Measurements from ENCODE around the gene TUBB4A. TPM values are rescaled to one million over a fixed set of nuclear protein-coding genes. Genes with fewer than 3 reads are reported as not detected.

The TUBB4A gene
- total RNA-seq, 1 donor from 2014 or later: 1.7 TPM

DNA sequence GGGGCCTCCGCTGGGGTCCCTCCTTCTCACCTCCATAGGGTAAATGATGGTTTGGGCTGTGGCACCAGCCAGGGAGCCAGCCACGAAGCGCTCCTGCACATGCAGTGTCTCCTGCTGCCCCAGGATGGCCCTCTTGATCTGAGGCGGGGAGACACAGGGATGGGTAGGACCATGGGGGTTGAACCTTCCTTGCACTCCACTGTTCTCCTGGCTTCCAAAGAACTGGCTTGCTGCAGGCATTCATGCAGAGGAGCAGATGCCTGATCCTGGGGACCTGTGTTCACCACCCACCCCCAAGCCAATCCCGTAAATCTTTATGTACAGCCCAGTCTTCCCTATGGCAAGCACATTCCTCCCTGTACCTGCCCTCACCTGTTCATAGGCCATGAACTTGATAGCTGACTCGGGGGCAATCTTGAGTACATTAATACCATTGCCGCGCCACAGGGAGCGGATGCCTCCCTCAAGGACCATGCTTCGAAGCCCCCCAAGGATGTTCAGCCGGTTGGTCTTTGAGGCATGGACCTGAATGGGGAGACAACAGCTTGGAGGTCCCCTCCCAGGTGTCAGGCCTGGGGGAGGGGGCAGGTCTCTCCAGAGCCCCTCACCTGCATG is 48.1 kb downstream of the TUBB4A start:
- H3K27me3 ChIP-seq (ENCODE audit: insufficient read depth, low read length): no peaks in the 10 kb centered on the region
- no peaks in the 10 kb centered on the region for H3K36me3 ChIP-seq (ENCODE audit: insufficient read depth, low read length)
- peaks cover 28% of the 10 kb centered on the region for H3K36me3 Mint-ChIP-seq (ENCODE audit: low read depth, unreplicated experiment)
- H3K4me3 Mint-ChIP-seq (ENCODE audit: unreplicated experiment): no peak overlapping the region
- no peak overlapping the region for H3K4me3 ChIP-seq (ENCODE audit: insufficient read depth, low read depth, low read length)
- H3K79me2 ChIP-seq (ENCODE audit: insufficient read depth, low read length): no peaks in the 10 kb centered on the region
- FAIRE-seq (no peak), DNase-seq (ENCODE audit: low read depth) (no peak)
- peaks cover 13% of the 10 kb centered on the region for H3K9me3 Mint-ChIP-seq (ENCODE audit: unreplicated experiment)
- no peaks in the 10 kb centered on the region for H3K27me3 Mint-ChIP-seq (ENCODE audit: low read depth, unreplicated experiment)
- no peaks in the 10 kb centered on the region for H4K20me1 ChIP-seq (ENCODE audit: insufficient read depth, low read length)
- H2AFZ ChIP-seq (ENCODE audit: low read depth, low read length): no peak overlapping the region
- H3K27ac Mint-ChIP-seq (ENCODE audit: unreplicated experiment): no peak overlapping the region
- peaks cover 9% of the 10 kb centered on the region for H3K4me1 ChIP-seq (ENCODE audit: insufficient read depth, low read length)
- peaks cover 8% of the 10 kb centered on the region for H3K9me3 ChIP-seq (ENCODE audit: insufficient read depth, low read depth, low read length)
- no peak overlapping the region for H3K4me2 ChIP-seq (ENCODE audit: low read length)
- no peak overlapping the region for H3K27ac ChIP-seq (ENCODE audit: low read depth, low read length)
- H3K4me1 Mint-ChIP-seq (ENCODE audit: low read depth, unreplicated experiment): no peaks in the 10 kb centered on the region
- no peak for TF ChIP-seq EZH2 (IDR thresholded peaks at IDR 0.05; ENCODE audit: insufficient read depth, low read length)
- TF ChIP-seq, protein P1, sequence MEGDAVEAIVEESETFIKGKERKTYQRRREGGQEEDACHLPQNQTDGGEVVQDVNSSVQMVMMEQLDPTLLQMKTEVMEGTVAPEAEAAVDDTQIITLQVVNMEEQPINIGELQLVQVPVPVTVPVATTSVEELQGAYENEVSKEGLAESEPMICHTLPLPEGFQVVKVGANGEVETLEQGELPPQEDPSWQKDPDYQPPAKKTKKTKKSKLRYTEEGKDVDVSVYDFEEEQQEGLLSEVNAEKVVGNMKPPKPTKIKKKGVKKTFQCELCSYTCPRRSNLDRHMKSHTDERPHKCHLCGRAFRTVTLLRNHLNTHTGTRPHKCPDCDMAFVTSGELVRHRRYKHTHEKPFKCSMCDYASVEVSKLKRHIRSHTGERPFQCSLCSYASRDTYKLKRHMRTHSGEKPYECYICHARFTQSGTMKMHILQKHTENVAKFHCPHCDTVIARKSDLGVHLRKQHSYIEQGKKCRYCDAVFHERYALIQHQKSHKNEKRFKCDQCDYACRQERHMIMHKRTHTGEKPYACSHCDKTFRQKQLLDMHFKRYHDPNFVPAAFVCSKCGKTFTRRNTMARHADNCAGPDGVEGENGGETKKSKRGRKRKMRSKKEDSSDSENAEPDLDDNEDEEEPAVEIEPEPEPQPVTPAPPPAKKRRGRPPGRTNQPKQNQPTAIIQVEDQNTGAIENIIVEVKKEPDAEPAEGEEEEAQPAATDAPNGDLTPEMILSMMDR (IDR thresholded peaks at IDR 0.05; ENCODE audit: insufficient read depth, low read depth, low read length): no peak
- H3K9ac ChIP-seq (ENCODE audit: low read length): no peak overlapping the region

DNA sequence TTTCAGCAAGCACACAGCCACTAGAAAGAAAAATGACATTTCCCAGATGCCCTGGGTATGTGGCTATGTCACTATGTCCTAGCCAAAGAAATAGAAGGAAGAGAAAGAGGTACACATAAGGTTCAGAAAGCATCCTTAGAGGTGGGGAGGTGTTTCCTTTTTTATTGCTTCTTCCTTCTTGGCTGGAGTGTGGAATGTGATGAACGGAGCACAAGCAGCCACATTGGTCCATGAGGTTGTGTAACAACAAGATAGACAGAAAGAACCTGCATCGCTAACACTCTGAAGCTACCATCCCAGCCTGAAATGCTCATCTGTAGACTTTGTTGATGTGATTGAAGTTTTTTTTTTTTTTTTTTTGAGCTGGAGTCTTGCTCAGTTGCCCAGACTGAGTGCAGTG is 49.2 kb downstream of the TUBB4A start:
- Histone ChIP-seq H3K9ac (ENCODE audit: low read length) (no peak overlapping the region), H3K27me3 (ENCODE audit: insufficient read depth, low read length) (no peaks in the 10 kb centered on the region), H2AFZ (ENCODE audit: low read depth, low read length) (no peak overlapping the region), H3K4me2 (ENCODE audit: low read length) (no peak overlapping the region), H3K79me2 (ENCODE audit: insufficient read depth, low read length) (no peaks in the 10 kb centered on the region), H3K4me1 (ENCODE audit: insufficient read depth, low read length) (peaks cover 3% of the 10 kb centered on the region), H4K20me1 (ENCODE audit: insufficient read depth, low read length) (no peaks in the 10 kb centered on the region), H3K4me3 (ENCODE audit: insufficient read depth, low read depth, low read length) (no peak overlapping the region), H3K27ac (ENCODE audit: low read depth, low read length) (no peak overlapping the region), H3K9me3 (ENCODE audit: insufficient read depth, low read depth, low read length) (peaks cover 8% of the 10 kb centered on the region), H3K36me3 (ENCODE audit: insufficient read depth, low read length) (no peaks in the 10 kb centered on the region)
- Mint-ChIP-seq H3K27me3 (ENCODE audit: low read depth, unreplicated experiment) (no peaks in the 10 kb centered on the region), H3K36me3 (ENCODE audit: low read depth, unreplicated experiment) (peaks cover 28% of the 10 kb centered on the region), H3K4me3 (ENCODE audit: unreplicated experiment) (no peak overlapping the region), H3K4me1 (ENCODE audit: low read depth, unreplicated experiment) (no peaks in the 10 kb centered on the region), H3K27ac (ENCODE audit: unreplicated experiment) (no peak overlapping the region), H3K9me3 (ENCODE audit: unreplicated experiment) (peaks cover 13% of the 10 kb centered on the region)
- DNase-seq (ENCODE audit: low read depth) (no peak), FAIRE-seq (no peak)
- TF ChIP-seq, protein P1 (IDR thresholded peaks at IDR 0.05; ENCODE audit: insufficient read depth, low read depth, low read length): no peak
- TF ChIP-seq EZH2 (IDR thresholded peaks at IDR 0.05; ENCODE audit: insufficient read depth, low read length): no peak

DNA sequence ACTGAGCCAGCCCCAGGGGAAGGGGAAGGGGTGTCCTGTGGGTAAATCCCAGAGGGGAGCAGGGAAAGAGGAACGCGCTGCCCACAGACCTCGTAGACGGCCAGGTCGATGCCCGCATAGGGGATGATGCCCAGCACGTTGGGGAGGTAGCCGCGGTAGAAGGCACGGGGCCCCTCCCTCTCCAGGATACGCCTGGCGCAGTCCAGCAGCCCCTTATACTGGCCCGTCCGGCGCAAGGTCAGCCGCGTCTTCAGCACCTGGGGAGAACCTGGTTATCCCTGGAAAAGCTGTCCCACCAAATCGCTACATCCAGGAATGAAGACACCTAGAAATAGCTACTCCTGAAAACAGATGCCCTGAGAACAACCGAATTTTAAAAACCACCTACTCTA is 49.9 kb downstream of the TUBB4A start:
- H3K4me2 ChIP-seq (ENCODE audit: low read length): no peak overlapping the region
- H3K27ac Mint-ChIP-seq (ENCODE audit: unreplicated experiment): no peak overlapping the region
- H3K4me1 Mint-ChIP-seq (ENCODE audit: low read depth, unreplicated experiment): no peaks in the 10 kb centered on the region
- DNase-seq (ENCODE audit: low read depth) (no peak), FAIRE-seq (no peak)
- H3K36me3 ChIP-seq (ENCODE audit: insufficient read depth, low read length): no peaks in the 10 kb centered on the region
- no peak overlapping the region for H3K27ac ChIP-seq (ENCODE audit: low read depth, low read length)
- no peaks in the 10 kb centered on the region for H3K27me3 ChIP-seq (ENCODE audit: insufficient read depth, low read length)
- H3K4me1 ChIP-seq (ENCODE audit: insufficient read depth, low read length): no peaks in the 10 kb centered on the region
- peaks cover 28% of the 10 kb centered on the region for H3K36me3 Mint-ChIP-seq (ENCODE audit: low read depth, unreplicated experiment)
- H3K79me2 ChIP-seq (ENCODE audit: insufficient read depth, low read length): no peaks in the 10 kb centered on the region
- TF ChIP-seq EZH2 (IDR thresholded peaks at IDR 0.05; ENCODE audit: insufficient read depth, low read length): no peak
- TF ChIP-seq, protein P1 (IDR thresholded peaks at IDR 0.05; ENCODE audit: insufficient read depth, low read depth, low read length): no peak
- no peak overlapping the region for H2AFZ ChIP-seq (ENCODE audit: low read depth, low read length)
- no peak overlapping the region for H3K4me3 Mint-ChIP-seq (ENCODE audit: unreplicated experiment)
- H3K9me3 ChIP-seq (ENCODE audit: insufficient read depth, low read depth, low read length): peaks cover 8% of the 10 kb centered on the region
- no peak overlapping the region for H3K9ac ChIP-seq (ENCODE audit: low read length)
- H4K20me1 ChIP-seq (ENCODE audit: insufficient read depth, low read length): no peaks in the 10 kb centered on the region
- peaks cover 13% of the 10 kb centered on the region for H3K9me3 Mint-ChIP-seq (ENCODE audit: unreplicated experiment)
- H3K4me3 ChIP-seq (ENCODE audit: insufficient read depth, low read depth, low read length): no peak overlapping the region
- H3K27me3 Mint-ChIP-seq (ENCODE audit: low read depth, unreplicated experiment): no peaks in the 10 kb centered on the region
